Activated gamma-delta T cell treated with anti-CD3 and anti-CD28 coated beads, Interleukin-2, amount 50 U/mL, for 16 hours (primary cell): ENCODE measurements around the gene PACS1.
A peak's percentile ranks its signal among the peaks of the same experiment; 100 is the strongest.
"Not testable (repeated sequence)": the region's sequence is repeated elsewhere in the genome, so short reads cannot be mapped to it uniquely, and the experiment has no call there.

Experiments
- DNase-seq: peaks from one replicate; pipeline ENCODE4 v3.0.0-alpha.2; 2020; ENCODE audit warnings: low read depth

PACS1 gene

GRCh38 chr11:66111158-66111557, 41.1 kb downstream of the PACS1 start:
- no peak for DNase-seq

- no peak for DNase-seq
These were observed 42.0 kb downstream of the PACS1 start for GRCh38 chr11:66112041-66112491.

GRCh38 chr11:66112601-66113499, 42.8 kb downstream of the PACS1 start:
- DNase-seq: no peak

- not testable (repeated sequence) for DNase-seq
These were observed 44.9 kb downstream of the PACS1 start for GRCh38 chr11:66114957-66115356.

GRCh38 chr11:66115638-66116301, 45.7 kb downstream of the PACS1 start:
- DNase-seq: no peak

GRCh38 chr11:66116576-66117361, 46.7 kb downstream of the PACS1 start:
- no peak for DNase-seq

- no peak for DNase-seq
These were observed 48.8 kb downstream of the PACS1 start for GRCh38 chr11:66118847-66119246.

- DNase-seq: no peak
These were observed 49.5 kb downstream of the PACS1 start for GRCh38 chr11:66119348-66120133.

GRCh38 chr11:66121466-66121865, 51.4 kb downstream of the PACS1 start:
- DNase-seq: no peak

- no peak for DNase-seq
These were observed 53.8 kb downstream of the PACS1 start for GRCh38 chr11:66123902-66124301.

- DNase-seq: no peak
These were observed 54.5 kb downstream of the PACS1 start for GRCh38 chr11:66124564-66124963.

- no peak for DNase-seq
These were observed 56.0 kb downstream of the PACS1 start for GRCh38 chr11:66126064-66126463.

GRCh38 chr11:66126808-66127555, 56.9 kb downstream of the PACS1 start:
- peak; percentile 22 for DNase-seq

- no peak for DNase-seq
These were observed 60.9 kb downstream of the PACS1 start for GRCh38 chr11:66130978-66131377.

GRCh38 chr11:66131937-66132632, 62.0 kb downstream of the PACS1 start:
- DNase-seq: no peak

GRCh38 chr11:66133216-66133775, 63.2 kb downstream of the PACS1 start:
- DNase-seq: no peak

- DNase-seq: no peak
These were observed 66.7 kb downstream of the PACS1 start for GRCh38 chr11:66136752-66137123.

GRCh38 chr11:66139817-66140404, 69.8 kb downstream of the PACS1 start:
- no peak for DNase-seq
